ENCODE measurements around the gene PADI6.
"Not testable (repeated sequence)": the region's sequence is repeated elsewhere in the genome, so short reads cannot be mapped to it uniquely, and the experiment has no call there.

DNA sequence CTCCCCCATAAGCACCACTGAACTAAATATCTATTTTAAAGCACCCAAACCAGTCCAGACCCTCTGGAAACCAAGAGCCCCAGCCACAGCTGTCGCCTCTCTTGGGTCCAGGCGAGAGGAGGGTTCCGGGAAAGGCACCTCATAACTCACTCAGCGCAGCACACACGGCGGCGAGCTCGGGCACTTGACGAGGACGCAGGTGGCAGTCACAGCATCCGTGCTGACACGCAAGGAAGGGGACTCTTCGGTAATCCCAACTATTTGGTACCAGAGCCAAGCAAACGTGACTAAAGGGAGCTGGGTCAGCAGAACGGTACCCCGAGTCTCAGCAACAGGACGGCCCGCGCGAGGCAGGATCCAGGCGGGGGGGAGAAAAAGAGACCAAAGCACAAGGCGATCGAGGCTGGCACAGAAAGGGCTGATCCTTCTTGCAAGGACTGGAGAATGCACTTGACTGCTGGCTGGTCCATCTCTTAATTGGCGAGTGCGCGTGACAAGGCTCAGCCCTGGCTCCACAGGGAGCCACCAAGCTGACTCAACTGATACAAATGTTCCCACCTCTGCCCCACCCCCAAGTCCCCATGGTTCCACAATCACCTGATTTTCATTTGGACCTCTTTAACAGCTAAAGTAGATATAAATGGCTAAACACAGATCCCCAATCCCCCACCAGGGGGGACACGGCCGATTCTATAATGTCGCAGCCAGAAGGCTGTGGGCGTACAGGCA lies 36.0 kb downstream of the PADI6 start:
- not testable (repeated sequence) for TF ChIP-seq ZNF70 (CRISPR knock-in tag; IDR thresholded peaks at IDR 0.05); BACH2 (CRISPR knock-in tag; IDR thresholded peaks at IDR 0.05; ENCODE audit: borderline replicate concordance); ZNF8 (CRISPR knock-in tag; IDR thresholded peaks at IDR 0.05); ESRRG (CRISPR knock-in tag; IDR thresholded peaks at IDR 0.05); PPARA (CRISPR knock-in tag; IDR thresholded peaks at IDR 0.05; ENCODE audit: borderline replicate concordance); RARB (CRISPR knock-in tag; IDR thresholded peaks at IDR 0.05)
- TF ChIP-seq, protein P1, sequence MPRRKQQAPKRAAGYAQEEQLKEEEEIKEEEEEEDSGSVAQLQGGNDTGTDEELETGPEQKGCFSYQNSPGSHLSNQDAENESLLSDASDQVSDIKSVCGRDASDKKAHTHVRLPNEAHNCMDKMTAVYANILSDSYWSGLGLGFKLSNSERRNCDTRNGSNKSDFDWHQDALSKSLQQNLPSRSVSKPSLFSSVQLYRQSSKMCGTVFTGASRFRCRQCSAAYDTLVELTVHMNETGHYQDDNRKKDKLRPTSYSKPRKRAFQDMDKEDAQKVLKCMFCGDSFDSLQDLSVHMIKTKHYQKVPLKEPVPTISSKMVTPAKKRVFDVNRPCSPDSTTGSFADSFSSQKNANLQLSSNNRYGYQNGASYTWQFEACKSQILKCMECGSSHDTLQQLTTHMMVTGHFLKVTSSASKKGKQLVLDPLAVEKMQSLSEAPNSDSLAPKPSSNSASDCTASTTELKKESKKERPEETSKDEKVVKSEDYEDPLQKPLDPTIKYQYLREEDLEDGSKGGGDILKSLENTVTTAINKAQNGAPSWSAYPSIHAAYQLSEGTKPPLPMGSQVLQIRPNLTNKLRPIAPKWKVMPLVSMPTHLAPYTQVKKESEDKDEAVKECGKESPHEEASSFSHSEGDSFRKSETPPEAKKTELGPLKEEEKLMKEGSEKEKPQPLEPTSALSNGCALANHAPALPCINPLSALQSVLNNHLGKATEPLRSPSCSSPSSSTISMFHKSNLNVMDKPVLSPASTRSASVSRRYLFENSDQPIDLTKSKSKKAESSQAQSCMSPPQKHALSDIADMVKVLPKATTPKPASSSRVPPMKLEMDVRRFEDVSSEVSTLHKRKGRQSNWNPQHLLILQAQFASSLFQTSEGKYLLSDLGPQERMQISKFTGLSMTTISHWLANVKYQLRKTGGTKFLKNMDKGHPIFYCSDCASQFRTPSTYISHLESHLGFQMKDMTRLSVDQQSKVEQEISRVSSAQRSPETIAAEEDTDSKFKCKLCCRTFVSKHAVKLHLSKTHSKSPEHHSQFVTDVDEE (CRISPR knock-in tag; IDR thresholded peaks at IDR 0.05), result not testable (repeated sequence)
- TF ChIP-seq, protein P2, sequence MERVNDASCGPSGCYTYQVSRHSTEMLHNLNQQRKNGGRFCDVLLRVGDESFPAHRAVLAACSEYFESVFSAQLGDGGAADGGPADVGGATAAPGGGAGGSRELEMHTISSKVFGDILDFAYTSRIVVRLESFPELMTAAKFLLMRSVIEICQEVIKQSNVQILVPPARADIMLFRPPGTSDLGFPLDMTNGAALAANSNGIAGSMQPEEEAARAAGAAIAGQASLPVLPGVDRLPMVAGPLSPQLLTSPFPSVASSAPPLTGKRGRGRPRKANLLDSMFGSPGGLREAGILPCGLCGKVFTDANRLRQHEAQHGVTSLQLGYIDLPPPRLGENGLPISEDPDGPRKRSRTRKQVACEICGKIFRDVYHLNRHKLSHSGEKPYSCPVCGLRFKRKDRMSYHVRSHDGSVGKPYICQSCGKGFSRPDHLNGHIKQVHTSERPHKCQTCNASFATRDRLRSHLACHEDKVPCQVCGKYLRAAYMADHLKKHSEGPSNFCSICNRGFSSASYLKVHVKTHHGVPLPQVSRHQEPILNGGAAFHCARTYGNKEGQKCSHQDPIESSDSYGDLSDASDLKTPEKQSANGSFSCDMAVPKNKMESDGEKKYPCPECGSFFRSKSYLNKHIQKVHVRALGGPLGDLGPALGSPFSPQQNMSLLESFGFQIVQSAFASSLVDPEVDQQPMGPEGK (CRISPR knock-in tag; IDR thresholded peaks at IDR 0.05; ENCODE audit: borderline replicate concordance), result not testable (repeated sequence)

Measured in SK-N-SH treated with all-trans-retinoic acid at 6 μM for 48 hours (cell line).